HG03460 (cell line): ENCODE measurements around the gene VPS26C.
A peak's percentile ranks its signal among the peaks of the same experiment; 100 is the strongest.

Source experiments
- ATAC-seq: cut with Tn5 transposase; IDR thresholded peaks from one replicate; pipeline ENCODE4 v1.9.1; 2021; ENCODE audit not compliant: unreplicated experiment

The VPS26C gene

GRCh38 chr21:37207441-37208009 is 59.6 kb downstream of the VPS26C start:
- ATAC-seq = peak; percentile 55

- no peak for ATAC-seq
Observed at GRCh38 chr21:37206496-37206895, 60.6 kb downstream of the VPS26C start.

GRCh38 chr21:37204580-37204979 is 62.6 kb downstream of the VPS26C start:
- no peak for ATAC-seq

GRCh38 chr21:37202221-37203110 is 64.7 kb downstream of the VPS26C start:
- no peak for ATAC-seq

- ATAC-seq = no peak
Observed at GRCh38 chr21:37200641-37201480, 66.3 kb downstream of the VPS26C start.

- no peak for ATAC-seq
Observed at GRCh38 chr21:37199057-37199924, 67.8 kb downstream of the VPS26C start.

GRCh38 chr21:37197746-37198145 is 69.4 kb downstream of the VPS26C start:
- no peak for ATAC-seq

GRCh38 chr21:37196847-37197246 is 70.3 kb downstream of the VPS26C start:
- no peak for ATAC-seq

- ATAC-seq = no peak
Observed at GRCh38 chr21:37195610-37196009, 71.5 kb downstream of the VPS26C start.

- ATAC-seq = no peak
Observed at GRCh38 chr21:37195059-37195458, 72.1 kb downstream of the VPS26C start.

- ATAC-seq = no peak
Observed at GRCh38 chr21:37193676-37194075, 73.5 kb downstream of the VPS26C start.

GRCh38 chr21:37193006-37193405 is 74.1 kb downstream of the VPS26C start:
- ATAC-seq = no peak

- no peak for ATAC-seq
Observed at GRCh38 chr21:37192019-37192418, 75.1 kb downstream of the VPS26C start.

- ATAC-seq = no peak
Observed at GRCh38 chr21:37188825-37189224, 78.3 kb downstream of the VPS26C start.

- no peak for ATAC-seq
Observed at GRCh38 chr21:37186983-37187382, 80.2 kb downstream of the VPS26C start.

GRCh38 chr21:37184784-37185593 is 82.1 kb downstream of the VPS26C start:
- no peak for ATAC-seq

GRCh38 chr21:37183749-37184148 is 83.4 kb downstream of the VPS26C start:
- no peak for ATAC-seq

- no peak for ATAC-seq
Observed at GRCh38 chr21:37182222-37182621, 84.9 kb downstream of the VPS26C start.

GRCh38 chr21:37181059-37181458 is 86.1 kb downstream of the VPS26C start:
- ATAC-seq = no peak

- ATAC-seq = no peak
Observed at GRCh38 chr21:37176716-37177115, 90.4 kb downstream of the VPS26C start.
